HepG2 (cell line): ENCODE results near the gene BBC3. TPM values are rescaled to one million over a fixed set of nuclear protein-coding genes. Genes with fewer than 3 reads are reported as not detected.

Experiments
- ATAC-seq: fragments of 200-7000 bp; cut with Tn5 transposase; 3 replicates; pipeline ENCODE4 v1.9.1; 2020; ENCODE audit warnings: mild to moderate bottlenecking, moderate library complexity
- BruUV-seq: library from RNA; stranded (reverse); fragments of 400-500 nt; replicated peaks from 2 replicates; lab custom pipeline; 2021; lab: Mats Ljungman, UMichigan
- CTCF ChIA-PET: fragments of 300-600 bp; formaldehyde crosslinking; extraction: SDS; loops from one replicate; lab custom pipeline; 2021; ENCODE audit warnings: low total read pairs, inconsistent platforms, low intra/inter-chr PET ratio; lab: Yijun Ruan, JAX
- POLR2A ChIA-PET: fragments of 350-600 bp; sonication (Branson Sonifier 250); formaldehyde crosslinking; loops from one replicate; lab custom pipeline; 2020; ENCODE audit warnings: antibody characterized with exemption, inconsistent platforms; lab: Yijun Ruan, JAX
- DNase-seq: peaks from one replicate; pipeline ENCODE4 v3.0.0-alpha.2; 2015; ENCODE audit warnings: low spot score
- FAIRE-seq: peaks from 3 replicates; lab custom pipeline; 2011; peaks lifted over from hg19 to GRCh38; lab: Jason Lieb, UNC
- H2AFZ ChIP-seq: one replicate; pipeline ENCODE4 v1.6.1; 2011; ENCODE audit warnings: low read length, inconsistent platforms
- H3K27ac ChIP-seq: fragments of 300-600 bp; 3 replicates; pipeline ENCODE4 v1.8.0; 2011; ENCODE audit warnings: mixed run types, mild to moderate bottlenecking, mixed read lengths, low read length, inconsistent platforms; ENCODE audit not compliant: insufficient read depth; ENCODE audit errors: extremely low read length
- H3K27me3 ChIP-seq, 2 experiments: fragments of 200-600 bp in 1 of 2; 2 replicates in 1 of 2; 3 replicates in 1 of 2; pipeline versions ENCODE4 v1.6.0 to v1.8.0; 2011; ENCODE audit warnings: low read length in 2 of 2, mild to moderate bottlenecking in 2 of 2, moderate library complexity in 2 of 2, inconsistent platforms in 1 of 2; ENCODE audit not compliant: insufficient read depth in 2 of 2, control insufficient read depth in 1 of 2
- H3K36me3 ChIP-seq, 2 experiments: fragments of 200-600 bp in 1 of 2; replicated peaks in 1 of 2; 2 replicates in 1 of 2; 3 replicates in 1 of 2; pipeline versions ENCODE4 v1.5.1 to v1.8.0; 2011; ENCODE audit warnings: low read length in 2 of 2, inconsistent platforms in 1 of 2; ENCODE audit not compliant: insufficient read depth in 2 of 2, control insufficient read depth in 1 of 2
- H3K4me1 ChIP-seq: 2 replicates; pipeline ENCODE4 v1.5.1; 2012; ENCODE audit warnings: low read length, inconsistent platforms; ENCODE audit not compliant: insufficient read depth
- H3K4me2 ChIP-seq: 2 replicates; pipeline ENCODE4 v1.6.0; 2011; ENCODE audit warnings: low read depth, low read length, inconsistent platforms
- H3K4me3 ChIP-seq, 3 experiments: fragments of 200-600 bp in 1 of 3; sonication (generic), shearing (Covaris generic) in 1 of 3; replicated peaks in 1 of 3; 2 replicates each; pipeline ENCODE4 v1.5.1; 2011 to 2016; ENCODE audit warnings: low read length in 3 of 3, inconsistent platforms in 2 of 3, low read depth in 2 of 3, mild to moderate bottlenecking in 2 of 3, control low read depth in 1 of 3, mixed read lengths in 1 of 3; ENCODE audit not compliant: insufficient read depth in 1 of 3
- H3K79me2 ChIP-seq: one replicate; pipeline ENCODE4 v1.6.1; 2011; ENCODE audit warnings: low read length, inconsistent platforms; ENCODE audit not compliant: insufficient read depth
- H3K9ac ChIP-seq: 2 replicates; pipeline ENCODE4 v1.6.0; 2011; ENCODE audit warnings: mild to moderate bottlenecking, low read depth, low read length, inconsistent platforms; ENCODE audit not compliant: insufficient read depth
- H3K9me3 ChIP-seq: 2 replicates; pipeline ENCODE4 v1.5.1; 2012; ENCODE audit warnings: mild to moderate bottlenecking, low read length
- H4K20me1 ChIP-seq: 2 replicates; pipeline ENCODE4 v1.6.0; 2011; ENCODE audit warnings: inconsistent platforms, mild to moderate bottlenecking, low read length, moderate library complexity; ENCODE audit not compliant: insufficient read depth
- AGO2 ChIP-seq: fragments of 200-400 bp; formaldehyde crosslinking; optimal IDR thresholded peaks from 2 replicates; pipeline ENCODE3; 2017; ENCODE audit warnings: mild to moderate bottlenecking, low read depth, low read length, moderate library complexity
- ATF7-NPFF ChIP-seq: sonication (generic); formaldehyde crosslinking; IDR thresholded peaks from 2 replicates; pipeline ENCODE4 v1.8.1; 2023; ENCODE audit warnings: mild to moderate bottlenecking, low read depth, missing genetic modification reagents, moderate library complexity
- FOXJ3 ChIP-seq: sonication (generic); formaldehyde crosslinking; IDR thresholded peaks from 2 replicates; pipeline ENCODE4 v1.4.0; 2020; ENCODE audit warnings: missing genetic modification reagents, mild to moderate bottlenecking, borderline replicate concordance
- GABPA ChIP-seq, 2 experiments: IDR thresholded peaks; 2 replicates each; pipeline ENCODE4 v1.6.1; 2011 to 2016; ENCODE audit warnings: low read depth in 2 of 2, low read length in 1 of 2, missing biosample characterization in 1 of 2, missing genetic modification characterization in 1 of 2
- KDM6A ChIP-seq: IDR thresholded peaks from 2 replicates; pipeline ENCODE4 v1.6.1; 2016; ENCODE audit warnings: low read depth
- NR0B2 ChIP-seq: sonication (generic); formaldehyde crosslinking; IDR thresholded peaks from 2 replicates; pipeline ENCODE4 v1.4.0; 2020; ENCODE audit warnings: mild to moderate bottlenecking, missing genetic modification reagents
- POGZ ChIP-seq: sonication (generic); formaldehyde crosslinking; IDR thresholded peaks from 2 replicates; pipeline ENCODE4 v1.4.0; 2020; ENCODE audit warnings: mild to moderate bottlenecking, missing genetic modification reagents
- RBFOX2 ChIP-seq: fragments of 200-400 bp; formaldehyde crosslinking; IDR thresholded peaks from 2 replicates; pipeline ENCODE4 v1.6.1; 2017; ENCODE audit warnings: low read depth, mild to moderate bottlenecking, low read length
- SP140L ChIP-seq: sonication (generic); formaldehyde crosslinking; IDR thresholded peaks from 2 replicates; pipeline ENCODE4 v1.4.0; 2020; ENCODE audit warnings: missing genetic modification reagents, borderline replicate concordance
- SP5 ChIP-seq: IDR thresholded peaks from 2 replicates; pipeline ENCODE4 v1.6.1; 2016; ENCODE audit warnings: low read depth, borderline replicate concordance
- TBP ChIP-seq: sonication (generic); formaldehyde crosslinking; IDR thresholded peaks from 2 replicates; pipeline ENCODE4 v1.5.0; 2020; ENCODE audit warnings: missing genetic modification reagents
- TFDP1 ChIP-seq: IDR thresholded peaks from 2 replicates; pipeline ENCODE4 v1.6.1; 2016; ENCODE audit warnings: missing compliant biosample characterization, missing genetic modification reagents, borderline replicate concordance
- TOPORS ChIP-seq: sonication (generic); formaldehyde crosslinking; IDR thresholded peaks from 2 replicates; pipeline ENCODE4 v1.8.0; 2023; ENCODE audit warnings: mild to moderate bottlenecking, missing genetic modification reagents
- ZNF597 ChIP-seq: sonication (generic); formaldehyde crosslinking; IDR thresholded peaks from 2 replicates; pipeline ENCODE4 v1.5.0; 2020; ENCODE audit warnings: missing genetic modification reagents
- ZNF740 ChIP-seq: sonication (generic); formaldehyde crosslinking; IDR thresholded peaks from 2 replicates; pipeline ENCODE4 v1.4.0; 2020; ENCODE audit warnings: missing genetic modification reagents
- WGBS: methylation state at CpG from one replicate; pipeline ENCODE4 v1.1.6; 2017; ENCODE audit warnings: low lambda C conversion rate; 5-methylcytosine and 5-hydroxymethylcytosine counted together
- in situ Hi-C: cut with HindIII; loops from 2 replicates; pipeline ENCODE4 v1.10.0; 2017; ENCODE audit warnings: low pct_unique_long_range_greater_than_20kb; ENCODE audit not compliant: extremely low pct_ligation_motif_present
- intact Hi-C: fragments of 100-400 bp; cut with micrococcal nuclease; formaldehyde crosslinking; loops from one replicate; pipeline ENCODE4 v1.10.0; 2022; ENCODE audit not compliant: unreplicated experiment
- polyA plus RNA-seq, 8 experiments: library from polyadenylated mRNA; depleted of rRNA in 3 of 8; stranded (reverse) in 7 of 8; unstranded in 1 of 8; fragments of >200 nt; fragmentation: Illumina TruSeq in 4 of 8; extraction: Trizol in 4 of 8; gene quantifications; 2 replicates each; pipeline versions ENCODE4 v1.2.1 to v1.2.3, GENCODE V29; 2011 to 2016; ENCODE audit warnings: low read depth in 4 of 8, missing spikeins in 1 of 8, mixed read lengths in 1 of 8; ENCODE audit not compliant: insufficient read depth in 1 of 8
- total RNA-seq, 5 experiments: library from RNA; depleted of rRNA; stranded (reverse); fragments of >200 nt; fragmentation: Illumina TruSeq; extraction: Trizol; gene quantifications; 2 replicates each; pipeline ENCODE4 v1.2.3, GENCODE V29; 2016; ENCODE audit warnings: low read depth in 1 of 5

Gene BBC3
- total and polyA plus RNA-seq, 2 of the 13 experiments (the other 11 are each of a cell fraction or from before 2014, with no cell fraction given), result 6.1 to 8.8 TPM

GRCh38 chr19:47221080-47221841 lies 9.7 kb downstream of the BBC3 start:
- BruUV-seq, result no TSS peak
- POLR2A ChIA-PET, result no interaction called here
- DNase-seq (no peak), FAIRE-seq (no peak), ATAC-seq (no peak)
- H3K79me2 ChIP-seq, result peaks cover 2% of the 10 kb centered on the region
- TF ChIP-seq KDM6A (CRISPR knock-in tag) (no peak), RBFOX2 (peak; percentile 56; the same call in 1 of the 2 replicates), AGO2 (peak; percentile 79)
- in situ Hi-C loops (no loop called here), intact Hi-C loops (no loop called here)
- CTCF ChIA-PET, result no interaction called here
- no peak overlapping the region for H3K4me2 ChIP-seq
- H2AFZ ChIP-seq, result no peak overlapping the region
- H3K9ac ChIP-seq, result no peak overlapping the region
- no peaks in the 10 kb centered on the region for H3K9me3 ChIP-seq
- peaks cover 8% of the 10 kb centered on the region for H3K4me1 ChIP-seq
- H4K20me1 ChIP-seq, result 0 out of 2 replicates have a peak, but pooled peaks cover 4% of the 10 kb centered on the region
- H3K27me3 ChIP-seq, result no peaks in the 10 kb centered on the region
- H3K27ac ChIP-seq, result no peak overlapping the region
- peaks cover 17 to 32% of the 10 kb centered on the region in 2 experiments; a peak in 4 of 5 replicates for H3K36me3 ChIP-seq
- 97% methylated on average over 6 of the region's 33 CpGs for WGBS
- H3K4me3 ChIP-seq, result no peak overlapping the region

GRCh38 chr19:47215581-47215980 lies 15.4 kb downstream of the BBC3 start:
- intact Hi-C loops, result no loop called here
- H3K27me3 ChIP-seq, result no peaks in the 10 kb centered on the region
- no peaks in the 10 kb centered on the region for H4K20me1 ChIP-seq
- in situ Hi-C loops, result no loop called here
- BruUV-seq, result no TSS peak
- ATAC-seq (no peak), FAIRE-seq (no peak), DNase-seq (no peak)
- no peak overlapping the region for H3K4me3 ChIP-seq
- H3K36me3 ChIP-seq, result peaks cover 2 to 4% of the 10 kb centered on the region in 2 experiments; a peak in 2 of 5 replicates
- H3K4me1 ChIP-seq, result peaks cover 7% of the 10 kb centered on the region
- ChIA-PET POLR2A (interaction anchor here (3.1 kb wide), 1 partner anchor 11 kb away, joined by 11 read pairs; no protein-coding TSS in a partner anchor), CTCF (no interaction called here)
- 95% methylated on average over 5 of the region's 5 CpGs for WGBS
- no peak overlapping the region for H3K4me2 ChIP-seq
- no peaks in the 10 kb centered on the region for H3K79me2 ChIP-seq
- no peak overlapping the region for H2AFZ ChIP-seq
- no peaks in the 10 kb centered on the region for H3K9me3 ChIP-seq
- no peak overlapping the region for H3K27ac ChIP-seq
- no peak overlapping the region for H3K9ac ChIP-seq
- TF ChIP-seq TFDP1 (CRISPR knock-in tag) (no peak), POGZ (CRISPR knock-in tag) (no peak), SP140L (CRISPR knock-in tag) (no peak), SP5 (no peak), ZNF597 (no peak), TBP (no peak), GABPA (IDR thresholded peaks at IDR 0.05; ENCODE audit: low read depth, low read length) (no peak), GABPA (CRISPR knock-in tag; IDR thresholded peaks at IDR 0.05; ENCODE audit: low read depth) (no peak), FOXJ3 (CRISPR knock-in tag) (no peak), NR0B2 (CRISPR knock-in tag) (no peak), ZNF740 (no peak), TOPORS (CRISPR knock-in tag) (no peak), ATF7-NPFF (no peak)
